ENCODE data around the gene BEX1. TPM values are rescaled to one million over a fixed set of nuclear protein-coding genes. Genes with fewer than 3 reads are reported as not detected.

The BEX1 gene
- polyA plus RNA-seq, 1 donor (not counting 4 experiments of a cell fraction or from before 2014, with no cell fraction given): 6.4 TPM

DNA sequence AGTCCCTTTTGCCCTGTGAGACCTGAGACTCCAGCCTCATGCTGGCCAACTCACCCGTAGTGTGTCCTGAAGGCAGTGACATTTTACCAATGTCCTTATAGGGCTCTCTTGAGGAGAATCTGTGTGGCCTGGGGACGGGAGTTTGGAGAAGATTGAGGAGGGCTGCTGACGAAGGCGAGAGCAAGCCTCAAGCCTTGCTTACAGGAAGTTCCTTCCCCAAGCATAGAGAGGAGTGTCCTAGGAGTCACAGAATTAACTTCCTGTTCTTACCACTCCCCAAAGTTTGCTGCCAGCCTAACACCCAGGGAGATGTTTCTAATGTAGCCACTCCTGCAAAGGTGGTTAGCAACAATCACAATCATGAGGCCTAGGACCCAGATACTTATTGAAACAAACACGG, 29.0 kb upstream of the BEX1 start, which contains the start of gene NXF3:
Gene NXF3 (minus strand): TSS at position 202 of the 400 bp plus-strand sequence. CDS start 120 bp downstream, at position 82.
- Histone ChIP-seq H3K79me2 (ENCODE audit: control insufficient read depth, insufficient read depth, low read length) (no peaks in the 10 kb centered on the region), H3K9ac (ENCODE audit: control insufficient read depth, extremely low read depth, insufficient read depth, low read length) (no peak within 1 kb of the TSS), H3K4me1 (ENCODE audit: control insufficient read depth, extremely low read depth, insufficient read depth, low read length) (no peaks in the 10 kb centered on the region), H3K9me1 (ENCODE audit: control insufficient read depth, extremely low read depth, insufficient read depth, low read length) (no peaks in the 10 kb centered on the region), H3K4me2 (ENCODE audit: control insufficient read depth, extremely low read depth, insufficient read depth, low read depth, low read length) (no peak within 1 kb of the TSS), H3K4me3 (ENCODE audit: control insufficient read depth in 2 of 3, extremely low read depth in 1 of 3, insufficient read depth in 2 of 3, low read depth in 1 of 3, low read length in 3 of 3) (no peak within 1 kb of the TSS), H2AFZ (ENCODE audit: control insufficient read depth, low read length) (no peak within 1 kb of the TSS), H3K27me3 (ENCODE audit: control insufficient read depth, extremely low read depth, insufficient read depth, low read length) (no peaks in the 10 kb centered on the region), H3K9me3 (ENCODE audit: control insufficient read depth, low read depth, low read length) (no peaks in the 10 kb centered on the region), H3K27ac (ENCODE audit: control insufficient read depth, insufficient read depth, low read length) (no peak within 1 kb of the TSS), H4K20me1 (ENCODE audit: control insufficient read depth, extremely low read depth, insufficient read depth, low read length) (no peaks in the 10 kb centered on the region), H3K36me3 (ENCODE audit: control insufficient read depth in 2 of 2, extremely low read depth in 1 of 2, insufficient read depth in 2 of 2, low read length in 2 of 2) (no peaks in the 10 kb centered on the region)
- dilution Hi-C loops (cut with MboI; ENCODE audit: extremely low pct_ligation_motif_present, low sequenced_read_pairs): no loop called here
- DNase-seq (ENCODE audit: low read depth, low spot score) (no peak), FAIRE-seq (no peak)
- TF ChIP-seq, protein P1, sequence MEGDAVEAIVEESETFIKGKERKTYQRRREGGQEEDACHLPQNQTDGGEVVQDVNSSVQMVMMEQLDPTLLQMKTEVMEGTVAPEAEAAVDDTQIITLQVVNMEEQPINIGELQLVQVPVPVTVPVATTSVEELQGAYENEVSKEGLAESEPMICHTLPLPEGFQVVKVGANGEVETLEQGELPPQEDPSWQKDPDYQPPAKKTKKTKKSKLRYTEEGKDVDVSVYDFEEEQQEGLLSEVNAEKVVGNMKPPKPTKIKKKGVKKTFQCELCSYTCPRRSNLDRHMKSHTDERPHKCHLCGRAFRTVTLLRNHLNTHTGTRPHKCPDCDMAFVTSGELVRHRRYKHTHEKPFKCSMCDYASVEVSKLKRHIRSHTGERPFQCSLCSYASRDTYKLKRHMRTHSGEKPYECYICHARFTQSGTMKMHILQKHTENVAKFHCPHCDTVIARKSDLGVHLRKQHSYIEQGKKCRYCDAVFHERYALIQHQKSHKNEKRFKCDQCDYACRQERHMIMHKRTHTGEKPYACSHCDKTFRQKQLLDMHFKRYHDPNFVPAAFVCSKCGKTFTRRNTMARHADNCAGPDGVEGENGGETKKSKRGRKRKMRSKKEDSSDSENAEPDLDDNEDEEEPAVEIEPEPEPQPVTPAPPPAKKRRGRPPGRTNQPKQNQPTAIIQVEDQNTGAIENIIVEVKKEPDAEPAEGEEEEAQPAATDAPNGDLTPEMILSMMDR (optimal IDR thresholded peaks at IDR 0.05 in 1 of 3, IDR thresholded peaks at IDR 0.05 in 1 of 3, conservative IDR thresholded peaks at IDR 0.05 in 1 of 3; ENCODE audit: extremely low read depth in 1 of 3, insufficient read depth in 2 of 3, low read length in 3 of 3): no peak
- TF ChIP-seq EZH2 (IDR thresholded peaks at IDR 0.05; ENCODE audit: low read length): no peak

DNA sequence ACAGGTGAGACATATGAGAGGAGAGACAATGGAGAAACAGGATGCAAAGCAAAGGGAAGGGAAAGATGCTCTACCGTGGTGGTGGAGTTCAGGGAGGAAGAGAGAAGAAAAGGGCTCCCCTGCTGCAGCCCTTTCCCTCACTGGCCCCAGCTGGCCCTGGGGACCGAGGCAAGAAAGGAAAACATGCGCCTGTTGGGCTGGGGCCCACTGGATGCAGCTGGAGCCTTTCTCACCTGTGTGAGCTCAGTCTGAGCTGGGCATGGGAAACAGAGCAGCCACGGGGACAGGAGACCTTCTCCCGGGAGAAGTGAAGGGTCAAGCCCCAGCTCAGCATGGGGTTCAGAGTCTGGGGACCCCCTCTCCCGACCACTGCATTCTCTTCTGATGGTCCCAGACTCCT, 17.1 kb upstream of the BEX1 start:
- Histone ChIP-seq H3K4me2 (ENCODE audit: control insufficient read depth, extremely low read depth, insufficient read depth, low read depth, low read length) (no peak overlapping the region), H3K9me1 (ENCODE audit: control insufficient read depth, extremely low read depth, insufficient read depth, low read length) (no peaks in the 10 kb centered on the region), H3K4me1 (ENCODE audit: control insufficient read depth, extremely low read depth, insufficient read depth, low read length) (no peaks in the 10 kb centered on the region), H3K79me2 (ENCODE audit: control insufficient read depth, insufficient read depth, low read length) (no peaks in the 10 kb centered on the region), H4K20me1 (ENCODE audit: control insufficient read depth, extremely low read depth, insufficient read depth, low read length) (no peaks in the 10 kb centered on the region), H2AFZ (ENCODE audit: control insufficient read depth, low read length) (no peak overlapping the region), H3K9ac (ENCODE audit: control insufficient read depth, extremely low read depth, insufficient read depth, low read length) (no peak overlapping the region), H3K27ac (ENCODE audit: control insufficient read depth, insufficient read depth, low read length) (no peak overlapping the region), H3K9me3 (ENCODE audit: control insufficient read depth, low read depth, low read length) (no peaks in the 10 kb centered on the region), H3K36me3 (ENCODE audit: control insufficient read depth in 2 of 2, extremely low read depth in 1 of 2, insufficient read depth in 2 of 2, low read length in 2 of 2) (no peaks in the 10 kb centered on the region), H3K27me3 (ENCODE audit: control insufficient read depth, extremely low read depth, insufficient read depth, low read length) (no peaks in the 10 kb centered on the region), H3K4me3 (ENCODE audit: control insufficient read depth in 2 of 3, extremely low read depth in 1 of 3, insufficient read depth in 2 of 3, low read depth in 1 of 3, low read length in 3 of 3) (no peak overlapping the region)
- no peak for DNase-seq (ENCODE audit: low read depth, low spot score)
- dilution Hi-C loops (cut with MboI; ENCODE audit: extremely low pct_ligation_motif_present, low sequenced_read_pairs): no loop called here
- TF ChIP-seq, protein P1 (optimal IDR thresholded peaks at IDR 0.05 in 1 of 3, IDR thresholded peaks at IDR 0.05 in 1 of 3, conservative IDR thresholded peaks at IDR 0.05 in 1 of 3; ENCODE audit: extremely low read depth in 1 of 3, insufficient read depth in 2 of 3, low read length in 3 of 3): no peak
- no peak for TF ChIP-seq EZH2 (IDR thresholded peaks at IDR 0.05; ENCODE audit: low read length)
- no peak for FAIRE-seq

Measured in keratinocyte (primary cell).